ENCODE results near the gene NLGN1.
A peak's percentile ranks its signal among the peaks of the same experiment; 100 is the strongest.
"Not testable (repeated sequence)": the region's sequence is repeated elsewhere in the genome, so short reads cannot be mapped to it uniquely, and the experiment has no call there.

The NLGN1 gene

DNA sequence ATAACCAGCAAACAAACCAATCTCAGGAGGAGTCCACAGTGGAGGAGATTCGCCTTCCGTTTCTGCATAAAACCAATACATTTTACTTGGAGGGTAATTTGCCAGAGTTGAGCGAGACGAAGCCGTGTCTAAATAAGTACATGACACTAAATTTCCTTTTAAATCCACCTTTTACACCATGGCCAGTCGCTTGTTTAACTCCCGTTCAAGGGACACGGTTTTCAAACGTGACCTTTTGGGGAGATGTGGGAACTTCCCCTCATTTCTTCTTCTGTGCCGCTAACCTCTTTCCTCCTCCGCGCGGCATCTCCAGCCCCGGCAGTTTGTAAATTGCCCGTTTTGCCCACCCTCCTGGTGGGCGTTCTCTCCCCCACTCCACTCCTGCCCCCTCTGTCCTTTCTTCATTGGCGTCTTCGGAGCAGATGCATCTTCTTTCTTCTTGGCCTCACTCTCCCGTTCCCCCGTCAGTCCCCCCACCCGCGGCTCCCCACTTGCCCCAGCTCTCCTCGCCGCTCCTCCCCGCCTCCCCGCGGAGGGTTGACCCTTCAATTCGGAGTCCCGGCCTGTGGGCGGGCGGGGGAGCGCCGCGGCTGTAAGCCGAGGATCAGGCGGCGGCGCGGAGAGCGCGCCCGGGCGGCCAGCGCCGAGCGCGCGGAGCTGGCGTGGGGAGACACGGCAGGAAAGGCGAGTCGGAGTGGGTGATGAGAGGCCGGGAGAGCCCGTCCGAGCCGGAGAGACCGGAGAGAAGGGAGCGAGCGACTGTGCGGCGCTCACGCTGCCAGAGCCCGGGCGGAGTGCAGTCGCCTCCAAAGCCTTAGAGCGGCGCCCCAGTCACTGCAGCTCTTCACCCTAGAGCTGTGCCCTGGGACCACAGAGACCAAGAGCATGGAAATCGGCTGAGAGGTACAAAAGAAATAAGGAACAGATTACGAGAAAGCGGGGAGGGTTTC lies at the start of gene NLGN1:
Gene NLGN1, plus strand, starts transcription at position 584 of the 950 bp plus-strand sequence.
- H3K27ac Mint-ChIP-seq = peak within 1 kb of the TSS; percentile 52
- H3K4me1 Mint-ChIP-seq (ENCODE audit: low read depth) = peaks cover 37% of the 10 kb centered on the region

GRCh38 chr3:173351886-173352285 lies 45.7 kb upstream of the NLGN1 start:
- no peak overlapping the region for H3K27ac Mint-ChIP-seq
- no peak overlapping the region for H3K4me3 Mint-ChIP-seq
- no peaks in the 10 kb centered on the region for H3K36me3 Mint-ChIP-seq (ENCODE audit: low read depth)
- H3K27me3 Mint-ChIP-seq = no peaks in the 10 kb centered on the region
- H3K4me1 Mint-ChIP-seq (ENCODE audit: low read depth) = no peaks in the 10 kb centered on the region
- peaks cover 15% of the 10 kb centered on the region for H3K9me3 Mint-ChIP-seq

More for the DNA sequence above, at the start of gene NLGN1:
- H3K9me3 Mint-ChIP-seq = peaks cover 5% of the 10 kb centered on the region
- peak within 1 kb of the TSS; percentile 66 for H3K4me3 Mint-ChIP-seq
- H3K36me3 Mint-ChIP-seq (ENCODE audit: low read depth) = no peaks in the 10 kb centered on the region
- H3K27me3 Mint-ChIP-seq = peaks cover 76% of the 10 kb centered on the region

GRCh38 chr3:173353137-173353536 lies 44.4 kb upstream of the NLGN1 start:
- H3K4me1 Mint-ChIP-seq (ENCODE audit: low read depth); H3K36me3 Mint-ChIP-seq (ENCODE audit: low read depth); H3K27ac Mint-ChIP-seq; H3K4me3 Mint-ChIP-seq; H3K27me3 Mint-ChIP-seq: not testable (repeated sequence)
- peaks cover 10% of the 10 kb centered on the region for H3K9me3 Mint-ChIP-seq

DNA sequence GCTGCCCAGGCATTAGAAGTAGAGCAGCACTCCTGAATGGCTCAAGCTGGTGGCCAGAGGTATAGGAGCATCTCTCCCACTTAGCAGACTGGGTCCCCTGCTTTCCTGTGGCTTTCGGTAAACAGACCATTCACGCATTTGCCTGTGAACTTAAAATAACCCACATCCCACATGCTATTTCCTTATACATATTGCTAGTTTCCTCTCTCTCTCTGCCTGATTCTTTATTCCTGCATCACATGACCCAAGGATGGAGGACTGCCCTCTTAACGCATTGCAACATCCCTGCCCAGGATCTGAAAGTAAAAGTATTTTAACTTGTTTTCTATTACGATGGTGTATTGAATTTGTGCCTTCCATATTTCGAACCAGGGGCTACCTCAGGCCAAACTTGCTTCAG lies 43.4 kb upstream of the NLGN1 start:
- Mint-ChIP-seq H3K27me3 (no peaks in the 10 kb centered on the region), H3K4me1 (ENCODE audit: low read depth) (no peaks in the 10 kb centered on the region), H3K4me3 (no peak overlapping the region), H3K27ac (no peak overlapping the region), H3K9me3 (peaks cover 6% of the 10 kb centered on the region), H3K36me3 (ENCODE audit: low read depth) (no peaks in the 10 kb centered on the region)

- H3K27me3 Mint-ChIP-seq = no peaks in the 10 kb centered on the region
Observed at GRCh38 chr3:173371848-173372487, 25.6 kb upstream of the NLGN1 start.

GRCh38 chr3:173380681-173381080 lies 16.9 kb upstream of the NLGN1 start:
- no peaks in the 10 kb centered on the region for H3K36me3 Mint-ChIP-seq (ENCODE audit: low read depth)
- H3K27me3 Mint-ChIP-seq = peaks cover 5% of the 10 kb centered on the region
- no peak overlapping the region for H3K4me3 Mint-ChIP-seq
- H3K4me1 Mint-ChIP-seq (ENCODE audit: low read depth) = no peaks in the 10 kb centered on the region
- no peak overlapping the region for H3K27ac Mint-ChIP-seq
- H3K9me3 Mint-ChIP-seq = no peaks in the 10 kb centered on the region

More at GRCh38 chr3:173371848-173372487, 25.6 kb upstream of the NLGN1 start:
- no peaks in the 10 kb centered on the region for H3K4me1 Mint-ChIP-seq (ENCODE audit: low read depth)
- peaks cover 6% of the 10 kb centered on the region for H3K9me3 Mint-ChIP-seq
- no peak overlapping the region for H3K27ac Mint-ChIP-seq
- no peaks in the 10 kb centered on the region for H3K36me3 Mint-ChIP-seq (ENCODE audit: low read depth)
- no peak overlapping the region for H3K4me3 Mint-ChIP-seq

DNA sequence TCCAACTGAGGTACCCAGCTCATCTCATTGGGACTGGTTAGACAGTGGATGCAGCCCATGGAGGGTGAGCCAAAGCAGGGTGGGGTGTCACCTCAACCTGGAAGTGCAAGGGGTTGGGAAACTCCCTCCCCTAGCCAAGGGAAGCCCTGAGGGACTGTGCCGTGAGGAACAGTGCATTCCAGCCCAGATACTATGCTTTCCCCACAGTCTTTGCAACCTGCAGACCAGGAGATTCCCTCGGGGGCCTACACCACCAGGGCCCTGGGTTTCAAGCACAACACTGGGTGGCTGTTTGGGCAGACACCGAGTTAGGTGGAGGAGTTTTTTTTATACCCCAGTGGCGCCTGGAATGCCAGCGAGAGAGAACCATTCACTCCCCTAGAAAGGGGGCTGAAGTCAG lies 15.6 kb upstream of the NLGN1 start:
- not testable (repeated sequence) for H3K4me1 Mint-ChIP-seq (ENCODE audit: low read depth); H3K27me3 Mint-ChIP-seq; H3K27ac Mint-ChIP-seq; H3K4me3 Mint-ChIP-seq; H3K36me3 Mint-ChIP-seq (ENCODE audit: low read depth); H3K9me3 Mint-ChIP-seq

- H3K36me3 Mint-ChIP-seq (ENCODE audit: low read depth) = no peaks in the 10 kb centered on the region
- no peak overlapping the region for H3K27ac Mint-ChIP-seq
- H3K27me3 Mint-ChIP-seq = peaks cover 68% of the 10 kb centered on the region
- peak overlapping the region; percentile 74 for H3K4me3 Mint-ChIP-seq
- peaks cover 37% of the 10 kb centered on the region for H3K4me1 Mint-ChIP-seq (ENCODE audit: low read depth)
- H3K9me3 Mint-ChIP-seq = peaks cover 5% of the 10 kb centered on the region
Observed at GRCh38 chr3:173395073-173395411, 2.5 kb upstream of the NLGN1 start.

GRCh38 chr3:173395412-173396181 lies 1.9 kb upstream of the NLGN1 start:
- Mint-ChIP-seq H3K4me3 (peak overlapping the region; percentile 74), H3K27ac (no peak overlapping the region), H3K4me1 (ENCODE audit: low read depth) (peaks cover 37% of the 10 kb centered on the region), H3K9me3 (peaks cover 5% of the 10 kb centered on the region), H3K36me3 (ENCODE audit: low read depth) (no peaks in the 10 kb centered on the region), H3K27me3 (peaks cover 70% of the 10 kb centered on the region)

DNA sequence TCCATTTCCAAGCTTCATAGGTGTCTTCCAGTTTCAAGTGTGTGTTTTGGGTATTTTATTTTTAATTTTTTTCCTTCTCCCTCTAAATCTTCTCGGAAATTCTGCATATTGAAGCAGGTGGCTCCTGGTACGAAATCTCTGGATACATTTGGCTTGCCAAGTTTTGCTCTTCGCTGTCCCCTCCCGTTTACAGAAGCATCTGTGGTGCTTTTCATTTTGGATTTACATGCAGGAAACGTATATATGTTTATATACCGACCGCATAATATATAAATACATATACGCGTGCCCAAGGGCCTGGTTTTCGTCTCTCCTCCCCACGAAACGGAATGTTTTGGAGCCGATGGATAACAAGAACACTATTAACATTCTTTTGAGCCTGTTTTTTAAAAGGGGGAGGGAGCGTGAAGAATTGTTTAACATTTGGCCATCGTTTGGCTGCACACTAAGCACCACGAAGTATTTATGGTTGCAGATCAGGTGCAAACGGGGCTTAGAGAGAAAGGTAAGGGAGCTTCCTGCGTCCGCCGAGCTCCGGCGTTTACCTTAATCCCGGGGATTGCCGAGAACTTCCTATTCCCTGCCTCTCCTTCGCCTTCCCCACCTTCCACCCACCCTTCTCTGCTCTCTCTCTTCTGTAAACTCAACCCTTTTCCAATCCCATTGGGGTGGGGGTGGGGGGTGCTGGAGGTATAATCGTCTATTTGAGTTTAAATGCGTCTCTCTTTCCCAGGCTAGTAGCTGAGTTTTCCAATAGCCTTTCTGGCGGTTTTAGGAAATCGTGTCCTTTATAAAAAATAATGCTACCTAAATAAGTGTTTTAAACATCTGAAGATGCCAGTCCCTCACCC lies 1.1 kb upstream of the NLGN1 start:
- Mint-ChIP-seq H3K9me3 (peaks cover 5% of the 10 kb centered on the region), H3K36me3 (ENCODE audit: low read depth) (no peaks in the 10 kb centered on the region), H3K27me3 (peaks cover 75% of the 10 kb centered on the region), H3K4me1 (ENCODE audit: low read depth) (peaks cover 37% of the 10 kb centered on the region), H3K27ac (no peak overlapping the region), H3K4me3 (peak overlapping the region; percentile 74)

DNA sequence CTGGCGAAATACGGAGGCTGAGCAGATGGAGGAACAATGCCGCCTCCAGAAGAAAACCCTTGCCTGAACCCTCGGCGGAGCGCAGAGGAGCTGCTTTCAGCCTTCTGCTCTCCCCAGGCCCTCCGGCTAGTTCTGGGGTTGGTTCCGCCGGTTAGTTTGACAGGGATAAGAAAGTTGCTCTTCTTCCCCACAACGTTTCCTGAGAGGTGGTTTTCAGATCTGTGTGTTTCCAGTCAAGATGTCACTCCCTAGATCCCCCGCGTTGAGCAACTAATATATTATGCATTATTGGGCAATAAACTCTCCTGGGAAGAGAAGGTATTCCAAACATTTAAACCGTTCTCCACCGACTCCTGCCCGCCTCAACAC lies 551 bp downstream of the NLGN1 start:
- no peak overlapping the region for H3K27ac Mint-ChIP-seq
- H3K4me3 Mint-ChIP-seq = peak overlapping the region; percentile 16

DNA sequence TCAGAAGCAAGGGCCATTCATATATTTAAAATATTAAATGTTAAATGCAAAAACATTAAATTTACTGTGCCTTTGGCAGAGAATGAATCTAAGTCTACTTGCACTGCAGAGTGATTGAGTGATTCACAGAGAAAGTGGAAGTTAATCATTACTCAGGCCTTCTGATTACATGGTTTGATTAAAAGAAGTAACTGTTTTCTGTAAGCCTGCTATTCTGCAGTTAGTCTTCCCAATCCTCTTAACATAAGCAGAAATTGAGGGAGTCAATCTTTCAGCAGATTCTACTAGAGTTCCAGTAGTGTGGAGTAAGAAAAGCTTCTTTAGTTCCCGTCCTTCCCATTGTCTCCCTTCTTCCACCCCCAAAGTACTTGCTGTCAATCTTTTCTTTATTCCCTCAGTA lies 1.5 kb downstream of the NLGN1 start:
- H3K4me1 Mint-ChIP-seq (ENCODE audit: low read depth) = peaks cover 37% of the 10 kb centered on the region
- no peak overlapping the region for H3K4me3 Mint-ChIP-seq
- H3K36me3 Mint-ChIP-seq (ENCODE audit: low read depth) = no peaks in the 10 kb centered on the region
- H3K27ac Mint-ChIP-seq = no peak overlapping the region
- H3K9me3 Mint-ChIP-seq = peaks cover 5% of the 10 kb centered on the region
- H3K27me3 Mint-ChIP-seq = peaks cover 65% of the 10 kb centered on the region

More for the DNA sequence above, 551 bp downstream of the NLGN1 start:
- peaks cover 5% of the 10 kb centered on the region for H3K9me3 Mint-ChIP-seq
- H3K27me3 Mint-ChIP-seq = peaks cover 72% of the 10 kb centered on the region
- H3K4me1 Mint-ChIP-seq (ENCODE audit: low read depth) = peaks cover 37% of the 10 kb centered on the region
- no peaks in the 10 kb centered on the region for H3K36me3 Mint-ChIP-seq (ENCODE audit: low read depth)

GRCh38 chr3:173401369-173401768 lies 3.8 kb downstream of the NLGN1 start:
- Mint-ChIP-seq H3K36me3 (ENCODE audit: low read depth) (no peaks in the 10 kb centered on the region), H3K9me3 (no peaks in the 10 kb centered on the region), H3K4me3 (no peak overlapping the region), H3K27me3 (peaks cover 44% of the 10 kb centered on the region), H3K4me1 (ENCODE audit: low read depth) (peaks cover 19% of the 10 kb centered on the region), H3K27ac (no peak overlapping the region)

- peaks cover 8% of the 10 kb centered on the region for H3K4me1 Mint-ChIP-seq (ENCODE audit: low read depth)
- no peaks in the 10 kb centered on the region for H3K36me3 Mint-ChIP-seq (ENCODE audit: low read depth)
- no peak overlapping the region for H3K4me3 Mint-ChIP-seq
- peaks cover 32% of the 10 kb centered on the region for H3K27me3 Mint-ChIP-seq
- H3K9me3 Mint-ChIP-seq = no peaks in the 10 kb centered on the region
- no peak overlapping the region for H3K27ac Mint-ChIP-seq
Observed at GRCh38 chr3:173402656-173403055, 5.1 kb downstream of the NLGN1 start.

Data from stimulated activated naive CD8-positive, alpha-beta T cell treated with anti-CD3 and anti-CD28 coated beads, Interleukin-15, Interleukin-2, amounts not matched to agents 100 ng/mL and 50 ng/mL, for 24 hours (primary cell).